Memory B cell (primary cell): ENCODE results near the gene HPS3.
"Not testable (repeated sequence)": the region's sequence is repeated elsewhere in the genome, so short reads cannot be mapped to it uniquely, and the experiment has no call there.

Experiments used
- ATAC-seq: fragments of 150-1000 bp; cut with Tn5 transposase; 2 replicates; pipeline ENCODE4 v1.10.0; 2021; ENCODE audit warnings: low read depth, mild to moderate bottlenecking, moderate library complexity
- DNase-seq, 2 donors: peaks; one replicate each; pipeline ENCODE4 v3.0.0; 2022; ENCODE audit warnings: low spot score in 2 of 2
- H3K27ac Mint-ChIP-seq: one replicate; pipeline ENCODE4 v1.8.0; 2022; ENCODE audit warnings: mild to moderate bottlenecking, moderate library complexity, mixed read lengths
- H3K27me3 Mint-ChIP-seq: one replicate; pipeline ENCODE4 v1.8.0; 2022; ENCODE audit warnings: mixed read lengths
- H3K36me3 Mint-ChIP-seq: one replicate; pipeline ENCODE4 v1.8.0; 2022; ENCODE audit warnings: mild to moderate bottlenecking, mixed read lengths
- H3K4me1 Mint-ChIP-seq: one replicate; pipeline ENCODE4 v1.8.0; 2022; ENCODE audit warnings: mixed read lengths
- H3K4me3 Mint-ChIP-seq: one replicate; pipeline ENCODE4 v1.8.0; 2022; ENCODE audit warnings: mild to moderate bottlenecking, moderate library complexity, mixed read lengths
- H3K9me3 Mint-ChIP-seq: one replicate; pipeline ENCODE4 v1.8.0; 2022; ENCODE audit warnings: mixed read lengths

The HPS3 gene

DNA sequence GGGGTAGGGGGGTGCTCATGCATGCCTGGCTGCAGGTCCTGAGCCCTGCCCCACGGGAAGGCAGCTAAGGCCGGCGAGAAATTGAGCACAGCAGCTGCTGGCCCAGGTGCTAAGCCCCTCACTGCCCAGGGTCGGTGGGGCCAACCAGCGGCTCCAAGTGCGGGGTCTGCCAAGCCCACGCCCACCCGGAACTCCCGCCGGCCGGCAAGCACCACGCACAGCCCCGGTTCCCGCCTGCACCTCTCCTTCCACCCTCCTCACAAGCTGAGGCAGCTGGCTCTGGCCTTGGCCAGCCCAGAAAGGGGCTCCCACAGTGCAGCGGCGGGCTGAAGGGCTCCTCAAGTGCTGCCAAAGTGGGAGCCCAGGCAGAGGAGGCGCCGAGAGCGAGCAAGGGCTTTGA lies 31.5 kb upstream of the HPS3 start:
- ATAC-seq, H3K4me1 Mint-ChIP-seq, H3K27ac Mint-ChIP-seq, DNase-seq, H3K36me3 Mint-ChIP-seq, H3K9me3 Mint-ChIP-seq, H3K4me3 Mint-ChIP-seq, H3K27me3 Mint-ChIP-seq: not testable (repeated sequence)

GRCh38 chr3:149101154-149101553 lies 28.3 kb upstream of the HPS3 start:
- Mint-ChIP-seq H3K36me3 (no peaks in the 10 kb centered on the region), H3K27me3 (peaks cover 3% of the 10 kb centered on the region), H3K27ac (no peak overlapping the region), H3K4me3 (no peak overlapping the region), H3K4me1 (peaks cover 2% of the 10 kb centered on the region), H3K9me3 (peaks cover 4% of the 10 kb centered on the region)
- DNase-seq (no peak), ATAC-seq (no peak)

- Mint-ChIP-seq H3K4me1 (no peaks in the 10 kb centered on the region), H3K27ac (no peak overlapping the region), H3K4me3 (no peak overlapping the region), H3K36me3 (peaks cover 1% of the 10 kb centered on the region), H3K9me3 (peaks cover 4% of the 10 kb centered on the region), H3K27me3 (peaks cover 3% of the 10 kb centered on the region)
- no peak for ATAC-seq
- DNase-seq: no peak
Observed at GRCh38 chr3:149101641-149102040, 27.8 kb upstream of the HPS3 start.

DNA sequence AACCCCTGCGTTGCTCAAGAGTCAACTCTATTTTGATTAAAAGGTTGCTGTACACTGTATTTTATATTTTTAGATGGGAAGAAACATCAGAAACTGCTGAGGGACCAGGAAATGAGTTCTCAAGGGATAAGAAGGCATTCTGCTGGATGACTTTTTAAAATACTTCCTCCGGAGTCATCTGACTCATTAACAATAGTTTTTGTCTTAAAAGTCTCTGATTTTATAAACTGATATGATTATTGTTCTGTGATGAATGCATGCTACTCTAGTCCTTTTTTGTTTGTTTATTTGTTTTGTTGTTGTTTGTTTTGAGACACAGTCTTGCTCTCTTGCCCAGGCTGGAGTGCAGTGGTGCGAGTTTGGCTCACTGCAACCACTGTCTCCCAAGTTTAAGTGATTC lies 25.0 kb upstream of the HPS3 start:
- H3K4me1 Mint-ChIP-seq: no peaks in the 10 kb centered on the region
- peaks cover 3% of the 10 kb centered on the region for H3K27me3 Mint-ChIP-seq
- H3K9me3 Mint-ChIP-seq: peaks cover 4% of the 10 kb centered on the region
- no peak for ATAC-seq
- no peak overlapping the region for H3K4me3 Mint-ChIP-seq
- H3K36me3 Mint-ChIP-seq: peaks cover 2% of the 10 kb centered on the region
- no peak for DNase-seq
- no peak overlapping the region for H3K27ac Mint-ChIP-seq

DNA sequence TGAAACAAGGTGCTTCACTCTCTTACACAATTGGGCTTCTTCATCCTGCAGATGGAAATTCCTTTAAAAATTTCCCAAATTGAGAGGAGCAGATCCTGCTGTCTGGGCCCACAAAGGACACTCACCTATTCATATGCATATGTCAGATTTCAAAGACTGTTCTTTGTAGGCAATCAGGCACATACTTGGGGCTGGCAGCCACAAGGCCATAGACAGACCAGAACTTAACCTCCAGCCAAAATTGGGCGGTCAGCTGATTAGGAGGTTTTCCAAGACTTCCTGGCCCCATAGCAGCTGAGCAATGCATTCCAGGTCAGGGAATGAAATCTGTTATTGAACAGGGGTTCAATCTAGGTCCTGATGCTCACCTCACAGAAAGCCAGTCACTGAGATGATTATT lies 15.0 kb upstream of the HPS3 start:
- DNase-seq (no peak), ATAC-seq (no peak)
- H3K27ac Mint-ChIP-seq: peak overlapping the region; percentile 10
- H3K27me3 Mint-ChIP-seq: no peaks in the 10 kb centered on the region
- no peaks in the 10 kb centered on the region for H3K9me3 Mint-ChIP-seq
- no peaks in the 10 kb centered on the region for H3K36me3 Mint-ChIP-seq
- H3K4me1 Mint-ChIP-seq: no peaks in the 10 kb centered on the region
- H3K4me3 Mint-ChIP-seq: no peak overlapping the region

DNA sequence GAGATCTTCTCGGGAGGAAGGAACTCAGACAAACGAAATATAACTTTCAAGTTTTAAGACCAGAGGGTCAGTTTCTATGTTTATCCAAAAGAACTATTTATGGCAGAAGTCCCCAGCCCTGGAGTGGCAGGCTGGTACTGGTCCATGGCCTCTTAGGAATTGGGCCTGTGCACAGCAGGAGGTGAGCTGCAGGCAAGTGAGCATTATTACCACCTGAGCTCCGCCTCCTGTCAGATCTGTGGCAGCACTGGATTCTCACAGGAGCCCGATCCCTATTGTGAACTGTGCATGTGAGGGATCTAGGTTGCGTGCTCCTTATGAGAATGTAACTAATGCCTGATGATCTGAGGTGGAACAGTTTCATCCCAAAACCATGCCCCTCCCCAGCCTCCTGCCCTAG lies 14.3 kb upstream of the HPS3 start:
- H3K27ac Mint-ChIP-seq: peak overlapping the region; percentile 10
- no peaks in the 10 kb centered on the region for H3K27me3 Mint-ChIP-seq
- ATAC-seq (no peak), DNase-seq (no peak)
- no peak overlapping the region for H3K4me3 Mint-ChIP-seq
- no peaks in the 10 kb centered on the region for H3K9me3 Mint-ChIP-seq
- H3K4me1 Mint-ChIP-seq: peaks cover 1% of the 10 kb centered on the region
- H3K36me3 Mint-ChIP-seq: no peaks in the 10 kb centered on the region

- H3K4me3 Mint-ChIP-seq: no peak overlapping the region
- no peaks in the 10 kb centered on the region for H3K9me3 Mint-ChIP-seq
- no peak overlapping the region for H3K27ac Mint-ChIP-seq
- H3K4me1 Mint-ChIP-seq: peaks cover 6% of the 10 kb centered on the region
- no peaks in the 10 kb centered on the region for H3K27me3 Mint-ChIP-seq
- ATAC-seq (no peak), DNase-seq (no peak)
- H3K36me3 Mint-ChIP-seq: no peaks in the 10 kb centered on the region
Observed at GRCh38 chr3:149118724-149119123, 10.7 kb upstream of the HPS3 start.

DNA sequence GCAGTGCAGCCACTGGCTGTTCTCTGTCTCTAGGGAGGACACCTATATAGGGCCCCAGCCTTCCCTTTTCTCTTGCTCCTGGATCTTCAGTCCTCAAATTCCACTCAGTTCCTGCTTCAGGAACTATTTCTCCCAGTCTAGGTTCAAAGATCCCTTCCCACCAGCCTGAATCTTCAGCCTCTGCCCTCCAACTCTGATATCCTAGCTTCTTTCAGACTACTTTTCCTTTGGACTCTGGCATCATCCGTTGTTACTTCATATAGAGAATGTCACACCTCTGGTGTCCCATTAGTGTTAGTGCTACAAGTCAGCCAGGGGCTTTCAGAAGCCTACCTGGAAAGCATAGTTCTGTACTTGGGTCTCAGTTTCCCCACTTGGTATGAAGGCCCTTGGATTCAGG lies 10.0 kb upstream of the HPS3 start:
- ATAC-seq: no peak
- H3K27ac Mint-ChIP-seq: no peak overlapping the region
- H3K4me1 Mint-ChIP-seq: peaks cover 6% of the 10 kb centered on the region
- no peaks in the 10 kb centered on the region for H3K9me3 Mint-ChIP-seq
- H3K36me3 Mint-ChIP-seq: no peaks in the 10 kb centered on the region
- no peaks in the 10 kb centered on the region for H3K27me3 Mint-ChIP-seq
- H3K4me3 Mint-ChIP-seq: no peak overlapping the region
- DNase-seq: no peak

- ATAC-seq (peak; percentile 78), DNase-seq (peak; percentile 27 to 55)
- Mint-ChIP-seq H3K4me1 (peaks cover 6% of the 10 kb centered on the region), H3K27ac (no peak overlapping the region), H3K27me3 (no peaks in the 10 kb centered on the region), H3K36me3 (no peaks in the 10 kb centered on the region), H3K4me3 (no peak overlapping the region), H3K9me3 (no peaks in the 10 kb centered on the region)
Observed at GRCh38 chr3:149120051-149120972, 9.1 kb upstream of the HPS3 start.

DNA sequence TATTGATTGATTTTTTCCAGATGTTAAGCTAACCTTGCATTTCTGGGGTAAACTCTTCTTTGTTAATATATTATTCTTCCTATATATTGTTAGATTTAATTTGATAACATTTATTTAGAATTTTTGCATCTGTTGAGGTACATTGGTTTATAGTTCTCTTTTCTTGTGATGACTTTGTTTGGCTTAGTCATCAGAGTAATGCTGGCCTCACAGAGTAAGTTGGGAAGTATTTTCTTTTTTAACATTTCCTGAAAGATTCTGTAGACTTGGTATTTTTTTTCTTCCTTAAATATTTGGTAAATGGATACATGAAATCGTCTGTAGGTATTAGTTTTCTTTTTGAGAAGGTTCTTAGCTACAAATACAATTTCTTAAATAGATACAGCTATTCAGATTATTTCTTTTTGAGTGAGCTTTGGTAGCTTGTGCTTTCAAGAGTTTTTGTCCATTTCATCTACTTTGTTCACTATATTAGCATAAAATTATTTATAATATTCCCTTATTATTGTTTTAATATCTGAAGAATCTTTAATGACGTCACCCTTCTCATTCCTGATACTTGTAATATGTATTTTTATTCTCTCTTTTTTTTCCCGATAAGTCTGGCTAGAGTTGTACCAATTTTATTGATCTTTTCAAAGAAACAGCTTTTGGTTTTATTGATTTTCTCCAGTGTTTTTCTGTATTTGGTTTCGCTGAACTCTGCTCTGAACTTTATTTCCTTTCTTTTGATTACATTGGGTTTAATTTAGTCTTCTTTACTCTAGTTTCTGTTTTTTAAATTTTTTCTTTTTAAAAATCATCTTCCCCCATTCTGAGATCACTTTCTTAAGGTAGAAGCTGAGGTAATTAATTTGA lies 6.5 kb upstream of the HPS3 start:
- H3K9me3 Mint-ChIP-seq: no peaks in the 10 kb centered on the region
- no peaks in the 10 kb centered on the region for H3K36me3 Mint-ChIP-seq
- H3K27ac Mint-ChIP-seq: no peak overlapping the region
- DNase-seq (no peak), ATAC-seq (no peak)
- H3K4me1 Mint-ChIP-seq: peaks cover 9% of the 10 kb centered on the region
- no peaks in the 10 kb centered on the region for H3K27me3 Mint-ChIP-seq
- no peak overlapping the region for H3K4me3 Mint-ChIP-seq

GRCh38 chr3:149128821-149129220 lies 617 bp upstream of the HPS3 start:
- H3K9me3 Mint-ChIP-seq: no peaks in the 10 kb centered on the region
- peak overlapping the region; percentile 92 for H3K27ac Mint-ChIP-seq
- ATAC-seq: peak; percentile 4
- DNase-seq: no peak
- H3K4me1 Mint-ChIP-seq: peaks cover 37% of the 10 kb centered on the region
- no peaks in the 10 kb centered on the region for H3K27me3 Mint-ChIP-seq
- H3K4me3 Mint-ChIP-seq: peak overlapping the region; percentile 87
- peaks cover 3% of the 10 kb centered on the region for H3K36me3 Mint-ChIP-seq

DNA sequence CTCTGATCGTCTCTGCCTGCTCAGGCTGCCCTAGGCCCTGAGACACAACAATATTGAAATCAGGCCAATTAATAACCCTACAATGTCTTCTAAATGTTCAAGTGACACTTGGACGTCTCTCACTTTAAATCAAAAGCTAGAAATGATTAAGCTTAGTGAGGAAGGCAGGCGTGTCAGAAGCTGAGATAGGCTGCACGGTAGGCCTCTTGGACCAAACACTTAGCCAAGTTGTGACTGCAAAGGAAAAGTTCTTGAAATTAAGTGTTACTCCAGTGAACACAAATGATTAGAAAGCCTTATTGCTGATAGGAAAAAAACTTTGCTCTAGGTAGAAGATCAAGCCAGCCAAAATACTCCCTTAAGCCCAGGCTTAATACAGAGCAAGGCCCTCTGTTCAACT lies 2.2 kb downstream of the HPS3 start:
- H3K4me1 Mint-ChIP-seq: peaks cover 44% of the 10 kb centered on the region
- H3K9me3 Mint-ChIP-seq: no peaks in the 10 kb centered on the region

DNA sequence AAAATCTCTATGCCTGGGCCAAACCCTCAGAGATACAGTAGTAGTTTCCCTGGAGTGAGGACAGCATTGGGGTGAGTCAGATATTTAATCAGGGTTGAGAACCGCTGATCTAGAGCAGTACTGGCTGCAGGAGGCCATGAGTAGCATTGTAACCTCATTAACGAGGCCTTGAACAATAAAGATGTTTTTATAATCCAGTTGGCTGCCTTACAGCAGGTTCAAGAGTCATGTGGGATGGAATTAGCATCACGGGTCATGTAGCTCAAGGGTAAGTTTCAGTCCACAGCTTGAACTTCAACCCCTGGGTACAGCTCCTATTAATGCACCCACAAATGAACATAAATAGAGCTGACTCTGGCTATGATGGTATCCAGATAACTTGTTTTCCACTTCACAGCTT lies 5.1 kb downstream of the HPS3 start:
- Mint-ChIP-seq H3K36me3 (peaks cover 9% of the 10 kb centered on the region), H3K9me3 (no peaks in the 10 kb centered on the region), H3K4me1 (peaks cover 45% of the 10 kb centered on the region), H3K4me3 (no peak overlapping the region), H3K27ac (peak overlapping the region; percentile 43), H3K27me3 (no peaks in the 10 kb centered on the region)
- DNase-seq: no peak
- no peak for ATAC-seq

More for the DNA sequence above, 2.2 kb downstream of the HPS3 start:
- H3K4me3 Mint-ChIP-seq: peak overlapping the region; percentile 87
- H3K36me3 Mint-ChIP-seq: peaks cover 9% of the 10 kb centered on the region
- H3K27ac Mint-ChIP-seq: peak overlapping the region; percentile 92
- no peaks in the 10 kb centered on the region for H3K27me3 Mint-ChIP-seq
- DNase-seq (no peak), ATAC-seq (no peak)

DNA sequence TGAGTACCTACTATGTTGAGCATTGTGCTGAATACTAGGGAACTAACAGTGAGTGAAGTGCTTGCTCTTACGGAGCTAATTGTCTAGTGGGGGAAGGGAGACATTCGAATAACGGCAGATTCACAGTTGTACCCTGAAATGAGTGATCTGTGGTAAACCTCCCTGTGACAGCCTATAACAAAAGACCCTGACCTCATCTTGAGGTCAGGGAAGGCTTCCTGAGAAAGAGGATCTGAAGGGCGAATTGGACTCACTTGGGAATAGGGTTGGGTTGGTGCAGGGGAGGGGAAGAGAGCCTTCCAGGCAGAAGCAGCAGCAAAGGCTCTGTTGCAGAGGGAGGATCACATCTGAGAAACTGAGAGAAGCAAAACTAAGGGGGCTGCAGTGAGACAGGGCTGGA lies 13.2 kb downstream of the HPS3 start:
- Mint-ChIP-seq H3K9me3 (no peaks in the 10 kb centered on the region), H3K27ac (peak overlapping the region; percentile 85), H3K27me3 (no peaks in the 10 kb centered on the region), H3K4me1 (peaks cover 34% of the 10 kb centered on the region), H3K4me3 (no peak overlapping the region), H3K36me3 (peaks cover 20% of the 10 kb centered on the region)
- ATAC-seq (no peak), DNase-seq (no peak)
